Natural killer cell (primary cell): ENCODE measurements around the gene GCSAML. TPM values are rescaled to one million over a fixed set of nuclear protein-coding genes. Genes with fewer than 3 reads are reported as not detected.

ENCODE experiments used
- ATAC-seq, 3 donors: fragments of 150-1000 bp in 2 of 3; fragments of 200-7000 bp in 1 of 3; cut with Tn5 transposase; 1 replicate in 1 of 3; 2 replicates in 2 of 3; pipeline ENCODE4 v1.10.0; 2021; ENCODE audit warnings: mild to moderate bottlenecking in 2 of 3, moderate library complexity in 2 of 3
- DNase-seq, 2 donors: peaks; one replicate each; pipeline versions ENCODE4 v3.0.0 to v3.0.0-alpha.2; 2013 to 2021; ENCODE audit warnings: mixed read lengths in 1 of 2
- H3K27ac ChIP-seq: one replicate; pipeline ENCODE4 v1.5.1; 2013; ENCODE audit warnings: mild to moderate bottlenecking, low read length
- H3K27me3 ChIP-seq: one replicate; pipeline ENCODE4 v1.6.1; 2013; ENCODE audit warnings: low read length; ENCODE audit not compliant: control insufficient read depth, insufficient read depth
- H3K36me3 ChIP-seq: one replicate; pipeline ENCODE4 v1.6.1; 2013; ENCODE audit warnings: low read length; ENCODE audit not compliant: control insufficient read depth, insufficient read depth
- H3K4me1 ChIP-seq: one replicate; pipeline ENCODE4 v1.6.1; 2013; ENCODE audit warnings: low read length; ENCODE audit not compliant: control insufficient read depth, insufficient read depth
- H3K4me3 ChIP-seq: one replicate; pipeline ENCODE4 v1.5.1; 2013; ENCODE audit warnings: low read length
- H3K9me3 ChIP-seq: one replicate; pipeline ENCODE4 v1.6.1; 2013; ENCODE audit warnings: low read length; ENCODE audit not compliant: control insufficient read depth, insufficient read depth
- H3K27ac Mint-ChIP-seq, 2 donors: one replicate each; pipeline ENCODE4 v1.8.0; 2022; ENCODE audit warnings: mild to moderate bottlenecking in 2 of 2, mixed read lengths in 2 of 2, moderate library complexity in 1 of 2
- H3K27me3 Mint-ChIP-seq, 2 donors: one replicate each; pipeline ENCODE4 v1.8.0; 2022; ENCODE audit warnings: low read depth in 2 of 2, mixed read lengths in 2 of 2
- H3K36me3 Mint-ChIP-seq: one replicate; pipeline ENCODE4 v1.8.0; 2022; ENCODE audit warnings: mixed read lengths
- H3K4me1 Mint-ChIP-seq, 2 donors: one replicate each; pipeline ENCODE4 v1.8.0; 2022; ENCODE audit warnings: mixed read lengths in 2 of 2
- H3K4me3 Mint-ChIP-seq: one replicate; pipeline ENCODE4 v1.8.0; 2022; ENCODE audit warnings: mild to moderate bottlenecking, moderate library complexity, mixed read lengths
- H3K9me3 Mint-ChIP-seq, 2 donors: one replicate each; pipeline ENCODE4 v1.8.0; 2022; ENCODE audit warnings: mixed read lengths in 2 of 2
- WGBS: methylation state at CpG from one replicate; pipeline ENCODE4 v1.1.7; 2013; ENCODE audit warnings: missing lambda C conversion rate; ENCODE audit not compliant: insufficient coverage; 5-methylcytosine and 5-hydroxymethylcytosine counted together
- intact Hi-C: fragments of 100-400 bp; cut with micrococcal nuclease; formaldehyde crosslinking; loops from one replicate; pipeline ENCODE4 v1.14.2; 2022
- total RNA-seq, 4 donors: library from RNA; stranded (reverse); fragments of 120-200 nt in 1 of 4; gene quantifications; one replicate each; pipeline versions ENCODE4 v1.2.3 to v1.2.4, GENCODE V29; 2013 to 2022
- TF ChIP-seq, protein P1 (sequence below): fragments of 200-600 bp; IDR thresholded peaks from one replicate; pipeline ENCODE4 v1.8.0; 2022; ENCODE audit warnings: antibody characterized with exemption

The GCSAML gene
- total RNA-seq, 3 donors from 2014 or later (not counting 1 experiment from before 2014, with no cell fraction given): 0.19 to 62.1 (median 1.4) TPM

DNA sequence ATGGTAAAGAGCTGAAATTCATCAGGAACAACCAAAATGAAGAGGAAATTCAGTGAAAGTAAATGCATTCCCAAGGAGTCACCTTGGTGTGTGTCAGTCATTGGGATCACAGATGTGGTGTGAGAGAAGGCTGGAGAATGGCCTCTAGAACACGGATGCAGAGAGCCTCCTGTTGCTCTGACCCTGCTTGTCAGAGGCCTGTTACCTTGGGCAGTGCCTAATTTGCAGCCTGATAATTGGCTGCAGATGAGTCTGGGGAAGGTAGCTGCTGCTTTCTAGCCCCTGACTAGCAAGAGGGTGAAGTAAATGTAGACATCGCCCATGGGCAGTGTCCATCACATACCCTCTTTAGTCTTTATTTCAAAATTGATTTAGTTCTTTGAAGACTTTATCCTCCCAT is 3.3 kb downstream of the GCSAML start:
- Histone ChIP-seq H3K9me3 (no peaks in the 10 kb centered on the region), H3K4me1 (peaks cover 6% of the 10 kb centered on the region), H3K36me3 (no peaks in the 10 kb centered on the region), H3K4me3 (no peak overlapping the region), H3K27ac (no peak overlapping the region), H3K27me3 (no peaks in the 10 kb centered on the region)
- H3K9me3 Mint-ChIP-seq: no peaks in the 10 kb centered on the region
- ATAC-seq: no peak
- TF ChIP-seq, protein P1, sequence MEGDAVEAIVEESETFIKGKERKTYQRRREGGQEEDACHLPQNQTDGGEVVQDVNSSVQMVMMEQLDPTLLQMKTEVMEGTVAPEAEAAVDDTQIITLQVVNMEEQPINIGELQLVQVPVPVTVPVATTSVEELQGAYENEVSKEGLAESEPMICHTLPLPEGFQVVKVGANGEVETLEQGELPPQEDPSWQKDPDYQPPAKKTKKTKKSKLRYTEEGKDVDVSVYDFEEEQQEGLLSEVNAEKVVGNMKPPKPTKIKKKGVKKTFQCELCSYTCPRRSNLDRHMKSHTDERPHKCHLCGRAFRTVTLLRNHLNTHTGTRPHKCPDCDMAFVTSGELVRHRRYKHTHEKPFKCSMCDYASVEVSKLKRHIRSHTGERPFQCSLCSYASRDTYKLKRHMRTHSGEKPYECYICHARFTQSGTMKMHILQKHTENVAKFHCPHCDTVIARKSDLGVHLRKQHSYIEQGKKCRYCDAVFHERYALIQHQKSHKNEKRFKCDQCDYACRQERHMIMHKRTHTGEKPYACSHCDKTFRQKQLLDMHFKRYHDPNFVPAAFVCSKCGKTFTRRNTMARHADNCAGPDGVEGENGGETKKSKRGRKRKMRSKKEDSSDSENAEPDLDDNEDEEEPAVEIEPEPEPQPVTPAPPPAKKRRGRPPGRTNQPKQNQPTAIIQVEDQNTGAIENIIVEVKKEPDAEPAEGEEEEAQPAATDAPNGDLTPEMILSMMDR: no peak
- WGBS: 38% methylated on average over 1 of the region's 2 CpGs
- intact Hi-C loops: no loop called here
- no peak overlapping the region for H3K4me3 Mint-ChIP-seq
- H3K27ac Mint-ChIP-seq: no peak overlapping the region
- H3K4me1 Mint-ChIP-seq: peaks cover 11 to 13% of the 10 kb centered on the region in 2 donors
- no peak for DNase-seq
- peaks cover 10 to 11% of the 10 kb centered on the region in 2 donors for H3K27me3 Mint-ChIP-seq
- H3K36me3 Mint-ChIP-seq: no peaks in the 10 kb centered on the region

DNA sequence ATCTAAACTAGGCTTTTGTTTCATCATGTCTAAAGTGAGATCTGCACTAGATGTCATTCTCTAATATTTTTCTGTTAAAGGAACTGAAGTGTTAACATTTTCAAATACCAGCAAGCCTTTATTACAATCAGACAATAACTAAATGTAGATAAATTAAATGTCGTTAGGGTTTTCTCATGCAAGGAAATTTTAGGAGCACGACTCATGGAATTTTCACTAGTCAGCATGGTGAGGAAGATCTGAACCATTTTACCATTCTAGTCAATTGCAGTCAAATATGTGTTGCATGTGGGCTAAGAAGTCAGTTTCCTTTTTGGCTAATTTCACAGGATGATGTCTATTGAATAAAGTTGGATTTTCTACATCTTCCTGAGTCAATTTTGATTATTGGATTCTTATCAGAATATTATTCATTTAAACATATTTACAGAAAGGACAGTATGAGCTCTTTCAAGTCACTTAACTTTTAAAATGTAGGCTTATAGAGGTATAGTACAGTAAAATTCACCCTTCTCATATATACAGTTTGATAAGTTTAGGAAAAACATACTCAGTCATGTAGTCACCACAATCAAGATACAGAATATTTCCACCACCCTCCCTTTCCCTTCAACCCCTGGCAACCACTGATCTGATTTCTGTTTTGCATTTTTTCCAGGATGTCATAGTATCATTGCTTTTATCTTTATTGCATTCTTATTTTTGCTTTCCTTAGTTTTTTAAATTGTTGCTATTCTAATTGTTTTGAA is 9.2 kb downstream of the GCSAML start:
- no peak for ATAC-seq
- H3K36me3 ChIP-seq: no peaks in the 10 kb centered on the region
- WGBS: 81% methylated on average over 2 of the region's 2 CpGs
- Mint-ChIP-seq H3K4me3 (no peak overlapping the region), H3K4me1 (no peaks in the 10 kb centered on the region), H3K36me3 (no peaks in the 10 kb centered on the region), H3K27ac (no peak overlapping the region), H3K27me3 (peaks cover 0 to 3% of the 10 kb centered on the region in 2 donors), H3K9me3 (no peaks in the 10 kb centered on the region)
- no peak for DNase-seq
- TF ChIP-seq, protein P1: no peak
- H3K4me3 ChIP-seq: no peak overlapping the region
- no peaks in the 10 kb centered on the region for H3K27me3 ChIP-seq
- H3K4me1 ChIP-seq: no peaks in the 10 kb centered on the region
- no peaks in the 10 kb centered on the region for H3K9me3 ChIP-seq
- intact Hi-C loops: no loop called here
- no peak overlapping the region for H3K27ac ChIP-seq

DNA sequence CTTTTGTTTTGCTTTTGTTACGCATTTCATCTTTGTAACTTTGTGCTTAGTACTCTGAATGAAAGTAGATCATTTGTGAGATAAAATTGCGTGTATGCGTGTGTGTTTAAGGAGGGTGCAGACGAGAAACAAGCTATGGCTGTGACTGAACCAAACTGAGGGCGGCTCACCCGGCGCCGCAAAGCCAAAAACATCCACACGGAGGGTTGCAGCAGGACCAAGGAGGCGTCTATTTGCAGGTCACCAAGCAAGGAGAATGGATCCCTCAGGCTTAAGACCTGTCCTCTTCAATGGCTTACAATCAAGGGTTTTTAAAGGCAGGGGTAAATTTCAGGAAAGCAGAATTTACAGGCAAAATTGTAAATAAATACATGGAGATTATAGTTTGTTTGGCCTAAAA is 12.8 kb downstream of the GCSAML start:
- intact Hi-C loops: no loop called here
- H3K27me3 Mint-ChIP-seq: peaks cover 0 to 3% of the 10 kb centered on the region in 2 donors
- H3K9me3 Mint-ChIP-seq: no peaks in the 10 kb centered on the region
- H3K27ac ChIP-seq: no peak overlapping the region
- H3K36me3 ChIP-seq: no peaks in the 10 kb centered on the region
- no peak overlapping the region for H3K4me3 Mint-ChIP-seq
- no peak overlapping the region for H3K27ac Mint-ChIP-seq
- no peaks in the 10 kb centered on the region for H3K36me3 Mint-ChIP-seq
- 72% methylated on average over 10 of the region's 10 CpGs for WGBS
- TF ChIP-seq, protein P1: no peak
- ATAC-seq (no peak), DNase-seq (no peak)
- H3K27me3 ChIP-seq: no peaks in the 10 kb centered on the region
- H3K9me3 ChIP-seq: no peaks in the 10 kb centered on the region
- no peaks in the 10 kb centered on the region for H3K4me1 ChIP-seq
- H3K4me1 Mint-ChIP-seq: no peaks in the 10 kb centered on the region
- no peak overlapping the region for H3K4me3 ChIP-seq

DNA sequence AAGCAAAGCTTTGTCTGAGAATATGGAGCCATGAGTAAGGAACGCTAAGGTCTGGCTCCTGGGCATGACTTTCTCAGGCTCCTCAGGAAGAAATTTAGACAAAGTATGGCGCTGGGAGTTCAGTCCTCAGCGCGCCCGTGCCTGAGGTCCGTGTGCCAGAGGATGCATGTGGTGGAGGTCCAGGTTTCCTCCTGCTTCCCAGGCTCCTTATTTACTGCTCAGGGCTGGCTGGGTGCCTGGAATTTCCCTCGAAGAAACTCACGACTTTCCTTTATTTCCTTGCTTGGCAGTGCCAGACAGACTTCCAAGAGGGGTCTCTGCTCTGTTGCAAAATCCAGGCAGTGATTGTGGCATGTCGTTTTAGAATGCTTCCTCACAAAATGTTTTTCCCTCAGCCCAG is 13.3 kb downstream of the GCSAML start:
- H3K27ac Mint-ChIP-seq: no peak overlapping the region

More for the DNA sequence above, 13.3 kb downstream of the GCSAML start:
- WGBS: 62% methylated on average over 9 of the region's 9 CpGs
- H3K4me1 Mint-ChIP-seq: no peaks in the 10 kb centered on the region
- no peaks in the 10 kb centered on the region for H3K9me3 Mint-ChIP-seq
- no peaks in the 10 kb centered on the region for H3K36me3 Mint-ChIP-seq
- H3K27me3 Mint-ChIP-seq: no peaks in the 10 kb centered on the region
- Histone ChIP-seq H3K4me1 (no peaks in the 10 kb centered on the region), H3K27ac (no peak overlapping the region), H3K9me3 (no peaks in the 10 kb centered on the region), H3K27me3 (no peaks in the 10 kb centered on the region), H3K4me3 (no peak overlapping the region), H3K36me3 (no peaks in the 10 kb centered on the region)
- H3K4me3 Mint-ChIP-seq: no peak overlapping the region
- DNase-seq: no peak
- TF ChIP-seq, protein P1: no peak
- intact Hi-C loops: no loop called here
- no peak for ATAC-seq
